Myocyte (in vitro differentiated cells): Measurements from ENCODE around the gene TMEM156. TPM values are rescaled to one million over a fixed set of nuclear protein-coding genes. Genes with fewer than 3 reads are reported as not detected.
"Not testable (repeated sequence)": the region's sequence is repeated elsewhere in the genome, so short reads cannot be mapped to it uniquely, and the experiment has no call there.

Experiments used
- DNase-seq: peaks from one replicate; pipeline ENCODE4 v3.0.0-alpha.2; 2012; ENCODE audit warnings: low read depth
- total RNA-seq: library from RNA; depleted of rRNA; stranded (reverse); fragments of >200 nt; gene quantifications from 2 replicates; pipeline ENCODE4 v1.2.3, GENCODE V29; 2014

TMEM156 gene
- total RNA-seq, 1 donor from 2014 or later = not detected

GRCh38 chr4:39043861-39044363 is 11.7 kb upstream of the TMEM156 start:
- peak; percentile 43 for DNase-seq

GRCh38 chr4:39043058-39043860 is 11.1 kb upstream of the TMEM156 start:
- peak; percentile 34 for DNase-seq

GRCh38 chr4:39042366-39042765 is 10.2 kb upstream of the TMEM156 start:
- DNase-seq = no peak

GRCh38 chr4:39039108-39039507 is 6.9 kb upstream of the TMEM156 start:
- no peak for DNase-seq

- no peak for DNase-seq
Measured at GRCh38 chr4:39037941-39038340, 5.7 kb upstream of the TMEM156 start.

GRCh38 chr4:39037491-39037825 is 5.2 kb upstream of the TMEM156 start:
- DNase-seq = peak; percentile 65

- peak; percentile 77 for DNase-seq
Measured at GRCh38 chr4:39036172-39036571, 4.0 kb upstream of the TMEM156 start.

GRCh38 chr4:39031590-39032020 is 604 bp downstream of the TMEM156 start:
- DNase-seq = not testable (repeated sequence)

GRCh38 chr4:39030725-39031124 is 1.5 kb downstream of the TMEM156 start:
- DNase-seq = no peak

- DNase-seq = no peak
Measured at GRCh38 chr4:39029752-39030694, 2.2 kb downstream of the TMEM156 start.

- DNase-seq = no peak
Measured at GRCh38 chr4:39026096-39026495, 6.1 kb downstream of the TMEM156 start.

GRCh38 chr4:39025552-39026085 is 6.6 kb downstream of the TMEM156 start:
- DNase-seq = no peak

GRCh38 chr4:39024311-39024865 is 7.8 kb downstream of the TMEM156 start:
- no peak for DNase-seq

GRCh38 chr4:39023059-39023458 is 9.2 kb downstream of the TMEM156 start:
- no peak for DNase-seq

- DNase-seq = no peak
Measured at GRCh38 chr4:39022241-39022640, 10.0 kb downstream of the TMEM156 start.

- no peak for DNase-seq
Measured at GRCh38 chr4:39021631-39022030, 10.6 kb downstream of the TMEM156 start.

GRCh38 chr4:39020130-39020529 is 12.1 kb downstream of the TMEM156 start:
- DNase-seq = no peak

GRCh38 chr4:39014028-39014427 is 18.2 kb downstream of the TMEM156 start:
- DNase-seq = no peak

- DNase-seq = no peak
Measured at GRCh38 chr4:39004758-39005157, 27.5 kb downstream of the TMEM156 start.

- DNase-seq = not testable (repeated sequence)
Measured at GRCh38 chr4:39002058-39002457, 30.2 kb downstream of the TMEM156 start.

GRCh38 chr4:38995660-38996005 is 36.6 kb downstream of the TMEM156 start:
- DNase-seq = peak; percentile 5
